ENCODE data around the gene TESMIN.

DNA sequence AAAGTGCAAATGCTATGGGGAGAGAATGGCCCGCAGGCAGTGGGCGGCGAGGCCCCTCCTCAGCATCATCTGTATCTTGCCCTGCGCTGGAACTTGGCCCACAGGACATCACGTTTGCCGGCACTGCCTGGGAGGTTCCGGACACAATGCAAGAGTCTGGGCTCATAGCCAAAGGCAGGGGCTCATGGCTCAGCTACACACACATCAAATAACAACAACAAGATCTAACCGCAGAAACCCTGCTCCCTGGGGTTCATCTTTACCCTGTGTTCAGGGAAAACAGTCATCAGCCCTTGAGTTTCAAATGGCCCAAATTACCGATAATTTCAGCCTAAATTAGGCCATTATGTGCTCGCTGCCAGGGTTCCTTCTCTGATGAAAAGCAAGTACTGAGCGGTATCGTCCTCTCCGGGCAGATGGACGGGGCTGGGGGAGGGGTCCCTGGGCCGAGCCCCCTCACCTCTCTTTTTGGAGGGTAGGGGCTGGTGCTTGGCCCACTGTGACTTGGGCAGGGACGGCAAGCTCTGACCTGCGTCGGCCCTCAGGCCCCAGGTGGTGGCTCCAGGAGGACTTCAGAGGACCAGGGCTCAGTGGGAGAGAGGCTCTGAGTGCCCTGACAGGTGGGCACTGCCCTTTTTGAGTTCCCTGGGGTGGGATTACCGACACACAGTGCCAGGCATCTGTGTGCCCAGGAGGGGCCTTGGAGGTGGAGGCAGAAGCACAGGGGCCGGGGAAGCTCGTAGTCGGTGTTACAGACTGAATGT, 92.0 kb downstream of the TESMIN start:
- TF ChIP-seq EZH2phosphoT487 (IDR thresholded peaks at IDR 0.05; ENCODE audit: insufficient read depth, low read depth) (no peak), EZH2 (IDR thresholded peaks at IDR 0.05; ENCODE audit: insufficient read depth, poor library complexity, severe bottlenecking) (no peak)

Data from GM23248 (cell line).